Measurements from ENCODE around the gene CSTPP1. TPM values are rescaled to one million over a fixed set of nuclear protein-coding genes. Genes with fewer than 3 reads are reported as not detected.

Gene CSTPP1
- total RNA-seq, 6 experiments from 2014 or later: 3.3 to 7.5 (median 4.6) TPM

DNA sequence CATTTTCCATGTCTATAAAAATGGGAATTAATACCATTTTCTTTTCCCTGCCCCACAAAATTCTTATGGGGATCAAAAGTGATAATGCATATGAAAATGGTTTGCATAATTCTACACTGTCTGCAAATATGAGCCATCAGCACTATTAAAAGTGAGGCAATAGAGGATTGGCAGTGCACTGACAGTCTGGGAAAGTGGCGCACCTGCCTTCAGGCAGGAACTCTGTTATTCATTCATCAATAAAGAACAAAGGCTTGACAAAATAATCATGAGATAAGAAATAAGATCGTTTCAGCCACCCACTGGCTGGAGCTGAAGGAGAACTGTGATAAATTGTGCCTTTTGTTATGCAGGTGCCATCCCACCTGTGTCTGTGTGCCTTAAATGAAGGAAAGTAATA lies 190.7 kb downstream of the CSTPP1 start:
- DNase-seq: no peak
- Histone ChIP-seq H3K4me1 (no peaks in the 10 kb centered on the region), H3K36me3 (no peaks in the 10 kb centered on the region), H3K4me3 (no peak overlapping the region), H3K9me3 (no peaks in the 10 kb centered on the region), H3K27me3 (no peaks in the 10 kb centered on the region), H3K27ac (no peak overlapping the region)
- intact Hi-C loops (cut with DNase I): no loop called here
- WGBS (ENCODE audit: insufficient coverage, low coverage, low lambda C conversion rate, missing lambda C conversion rate): 55% methylated on average over 2 of the region's 2 CpGs
- TF ChIP-seq CTCF (IDR thresholded peaks at IDR 0.05) (no peak), POLR2A (IDR thresholded peaks at IDR 0.05) (no peak)
- no peak for ATAC-seq

DNA sequence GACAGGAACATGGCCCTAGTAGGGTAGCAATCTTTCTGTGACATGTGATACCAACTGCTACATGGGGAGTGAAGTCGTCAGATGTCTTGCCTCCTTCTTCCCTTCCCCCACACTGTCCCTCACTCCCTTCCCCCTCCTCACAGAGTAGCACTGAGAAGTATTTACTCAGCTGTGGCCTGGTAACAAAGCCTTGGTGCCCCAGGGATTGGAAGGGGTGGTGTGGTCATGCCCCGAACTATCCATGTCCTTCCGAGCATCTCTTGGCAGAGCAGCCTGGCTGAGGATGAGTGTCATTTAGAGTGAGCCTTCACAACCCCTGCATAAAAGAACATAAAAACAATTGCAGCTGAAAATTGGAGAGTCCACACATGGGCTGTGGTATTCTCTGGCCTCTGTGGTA lies 194.0 kb downstream of the CSTPP1 start:
- no peak for TF ChIP-seq POLR2A (IDR thresholded peaks at IDR 0.05)
- TF ChIP-seq CTCF (IDR thresholded peaks at IDR 0.05): no peak
- H3K36me3 ChIP-seq: no peaks in the 10 kb centered on the region
- no peak overlapping the region for H3K4me3 ChIP-seq
- H3K9me3 ChIP-seq: no peaks in the 10 kb centered on the region
- DNase-seq (no peak), ATAC-seq (no peak)
- WGBS (ENCODE audit: insufficient coverage, low coverage, low lambda C conversion rate, missing lambda C conversion rate): 82% methylated on average over 3 of the region's 3 CpGs
- H3K4me1 ChIP-seq: no peaks in the 10 kb centered on the region
- H3K27ac ChIP-seq: no peak overlapping the region
- H3K27me3 ChIP-seq: no peaks in the 10 kb centered on the region
- intact Hi-C loops (cut with DNase I): no loop called here

DNA sequence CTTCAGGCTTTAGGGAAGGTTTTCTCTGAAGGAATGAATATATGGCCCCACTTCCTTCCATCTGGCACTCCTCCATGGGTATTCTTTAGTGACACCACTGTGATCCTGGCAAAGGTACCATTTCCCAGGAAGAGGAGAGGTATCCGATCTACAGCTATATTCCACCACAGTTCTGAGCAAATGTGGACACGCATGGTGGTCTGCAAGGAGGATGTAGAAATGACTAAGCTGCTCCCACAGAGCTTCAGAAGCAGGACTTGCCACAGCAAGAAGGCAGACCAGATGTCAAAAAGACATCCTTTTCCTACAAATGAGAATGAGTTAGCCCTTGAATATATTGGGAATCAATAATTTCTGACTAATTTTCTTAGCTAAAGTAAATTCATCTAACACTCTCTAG lies 194.6 kb downstream of the CSTPP1 start:
- no peaks in the 10 kb centered on the region for H3K9me3 ChIP-seq
- H3K27ac ChIP-seq: no peak overlapping the region
- 100% methylated on average over 2 of the region's 2 CpGs for WGBS (ENCODE audit: insufficient coverage, low coverage, low lambda C conversion rate, missing lambda C conversion rate)
- H3K4me1 ChIP-seq: no peaks in the 10 kb centered on the region
- H3K27me3 ChIP-seq: no peaks in the 10 kb centered on the region
- H3K4me3 ChIP-seq: no peak overlapping the region
- TF ChIP-seq POLR2A (IDR thresholded peaks at IDR 0.05) (no peak), CTCF (IDR thresholded peaks at IDR 0.05) (no peak)
- intact Hi-C loops (cut with DNase I): no loop called here
- no peak for ATAC-seq
- no peaks in the 10 kb centered on the region for H3K36me3 ChIP-seq
- DNase-seq: no peak

DNA sequence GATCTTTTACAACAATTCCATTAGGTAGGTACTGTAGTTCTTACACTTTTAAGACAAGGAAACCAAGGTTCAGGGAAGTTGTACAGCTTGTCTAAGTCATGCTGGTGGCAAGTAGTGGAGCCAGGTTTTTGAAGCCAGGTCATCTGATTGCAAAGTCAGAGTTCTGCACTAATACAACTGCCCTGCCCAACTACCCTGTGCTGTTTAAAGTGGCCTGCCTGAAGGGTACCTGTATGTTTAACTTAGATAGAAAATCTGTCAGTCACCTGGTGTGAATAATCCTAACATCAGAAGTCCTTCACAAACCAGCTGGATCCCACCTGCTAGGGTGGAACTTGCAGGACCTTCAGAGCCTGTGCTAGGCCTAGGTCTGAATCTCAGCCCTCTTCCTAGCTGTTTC lies 195.9 kb downstream of the CSTPP1 start:
- TF ChIP-seq POLR2A (IDR thresholded peaks at IDR 0.05): no peak
- TF ChIP-seq CTCF (IDR thresholded peaks at IDR 0.05): no peak
- DNase-seq (no peak), ATAC-seq (no peak)
- Histone ChIP-seq H3K9me3 (no peaks in the 10 kb centered on the region), H3K4me3 (no peak overlapping the region), H3K27ac (no peak overlapping the region), H3K27me3 (no peaks in the 10 kb centered on the region), H3K4me1 (no peaks in the 10 kb centered on the region), H3K36me3 (no peaks in the 10 kb centered on the region)
- intact Hi-C loops (cut with DNase I): no loop called here

GRCh38 chr11:47132981-47133380 lies 196.4 kb downstream of the CSTPP1 start:
- Histone ChIP-seq H3K9me3 (no peaks in the 10 kb centered on the region), H3K4me3 (no peak overlapping the region), H3K4me1 (no peaks in the 10 kb centered on the region), H3K36me3 (no peaks in the 10 kb centered on the region), H3K27ac (no peak overlapping the region), H3K27me3 (no peaks in the 10 kb centered on the region)
- TF ChIP-seq POLR2A (IDR thresholded peaks at IDR 0.05) (no peak), CTCF (IDR thresholded peaks at IDR 0.05) (no peak)
- DNase-seq (no peak), ATAC-seq (no peak)
- 86% methylated on average over 1 of the region's 1 CpG for WGBS (ENCODE audit: insufficient coverage, low coverage, low lambda C conversion rate, missing lambda C conversion rate)
- intact Hi-C loops (cut with DNase I): no loop called here

Data from right lobe of liver (tissue), 6 donors.